Mucosa of descending colon (tissue), 3 donors: ENCODE measurements around the gene ACAD8. TPM values are rescaled to one million over a fixed set of nuclear protein-coding genes. Genes with fewer than 3 reads are reported as not detected.

Experiments used
- ATAC-seq: fragments of 200-7000 bp; cut with Tn5 transposase; one replicate; pipeline ENCODE4 v1.9.1; 2020; ENCODE audit warnings: mild to moderate bottlenecking, moderate library complexity
- DNase-seq, 3 donors: peaks; one replicate each; pipeline ENCODE4 v3.0.0-alpha.2; 2020
- H3K36me3 ChIP-seq: fragments of 200-600 bp; one replicate; pipeline ENCODE4 v1.8.0; 2021; ENCODE audit warnings: low read depth, mild to moderate bottlenecking
- H3K4me1 ChIP-seq: fragments of 200-600 bp; one replicate; pipeline ENCODE4 v1.8.0; 2021; ENCODE audit warnings: low read depth, mild to moderate bottlenecking
- H3K4me3 ChIP-seq: fragments of 200-600 bp; one replicate; pipeline ENCODE4 v1.8.0; 2021; ENCODE audit warnings: mild to moderate bottlenecking
- H3K9me3 ChIP-seq: fragments of 200-600 bp; one replicate; pipeline ENCODE4 v1.8.0; 2021; ENCODE audit warnings: mild to moderate bottlenecking
- CTCF ChIP-seq: fragments of 200-600 bp; IDR thresholded peaks from one replicate; pipeline ENCODE4 v1.8.0; 2022; ENCODE audit warnings: antibody characterized with exemption, mild to moderate bottlenecking
- intact Hi-C, 2 donors: fragments of 100-400 bp; cut with DNase I in 1 of 2; cut with micrococcal nuclease in 1 of 2; formaldehyde crosslinking; loops; one replicate each; pipeline versions ENCODE4 v1.11.0 to v1.11.1; 2022; cut with DNase I, micrococcal nuclease
- total RNA-seq, 3 donors: library from RNA; stranded (reverse); fragmentation: NEBNext Ultra II Directional in 2 of 3; extraction: Animal tissue kit (Norgen Biotek cat#: 25700) in 2 of 3; gene quantifications; one replicate each; pipeline versions ENCODE4 v1.2.1 to v1.2.4, GENCODE V29; 2021 to 2023
- donor health status: DM: no; HTN: no; CAD: no; lungs with moderate emphysema.
- donor health status: DM: no; HTN: no; CAD: no.
- donor health status: DM: no; HTN: yes; CAD: no.

ACAD8 gene
- total RNA-seq, 3 donors from 2014 or later, result 24.4 to 31.1 (median 28.8) TPM

DNA sequence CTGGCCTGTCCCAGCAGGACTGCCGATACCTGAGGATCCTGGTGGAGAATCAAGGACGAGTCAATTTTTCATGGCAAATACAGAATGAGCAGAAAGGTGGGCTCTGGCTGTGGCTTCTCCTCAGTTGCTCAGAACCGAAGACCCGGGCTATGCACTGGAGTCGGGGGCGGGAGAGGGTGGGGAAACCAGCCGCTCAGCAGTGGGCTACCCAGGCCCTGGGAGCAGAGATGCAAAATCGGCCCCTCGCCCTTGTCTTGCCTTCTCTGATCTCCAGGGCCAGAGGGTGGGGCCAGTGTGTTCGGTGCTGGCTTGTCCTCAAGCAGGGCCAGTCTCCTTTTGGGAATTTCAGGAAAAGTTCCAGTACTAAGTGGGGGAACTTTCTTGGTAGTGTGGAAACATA, 60.0 kb downstream of the ACAD8 start:
- ATAC-seq, result no peak
- no peak for TF ChIP-seq CTCF
- intact Hi-C loops, result no loop called here

DNA sequence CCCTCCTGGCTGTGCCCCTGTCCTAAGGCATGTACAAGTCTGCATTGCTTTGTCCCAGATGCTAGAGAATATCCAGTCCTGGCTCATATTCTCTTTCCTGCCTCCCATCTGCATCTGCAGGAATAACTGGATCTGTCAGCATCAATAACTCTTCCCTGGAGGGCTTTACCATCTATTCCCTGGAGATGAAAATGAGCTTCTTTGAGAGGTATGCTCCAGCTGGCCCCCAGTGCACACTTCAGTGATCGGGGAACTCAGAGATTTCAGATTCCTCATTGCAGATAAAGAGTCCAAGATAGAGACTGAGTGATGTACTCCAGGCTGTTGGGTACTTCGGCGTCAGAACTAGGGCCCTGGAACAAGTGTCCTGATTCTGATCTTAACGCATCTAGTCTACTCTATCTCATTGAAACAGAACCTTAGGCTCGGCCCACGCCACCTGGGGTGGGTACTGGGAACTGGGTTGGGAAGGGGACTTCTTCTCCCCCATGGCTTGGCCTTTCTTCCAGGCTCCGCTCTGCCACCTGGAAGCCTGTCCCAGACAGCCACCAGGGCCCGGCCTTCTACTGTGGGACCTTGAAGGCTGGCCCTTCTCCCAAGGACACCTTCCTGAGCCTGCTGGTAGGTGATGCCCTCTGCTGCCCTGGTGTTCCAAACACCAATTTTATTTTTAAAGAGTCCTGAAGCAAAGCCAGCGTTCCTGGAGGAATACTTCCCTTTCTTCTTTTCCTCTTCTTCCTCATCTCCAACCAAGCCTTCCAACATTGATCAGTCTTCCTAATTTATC, 60.6 kb downstream of the ACAD8 start:
- Histone ChIP-seq H3K4me3 (no peak overlapping the region), H3K36me3 (no peaks in the 10 kb centered on the region), H3K9me3 (peaks cover 15% of the 10 kb centered on the region), H3K4me1 (no peaks in the 10 kb centered on the region)
- ATAC-seq, result no peak
- no peak for TF ChIP-seq CTCF
- DNase-seq, result no peak
- intact Hi-C loops, result no loop called here

More for the DNA sequence above, 60.0 kb downstream of the ACAD8 start:
- Histone ChIP-seq H3K4me1 (no peaks in the 10 kb centered on the region), H3K4me3 (no peak overlapping the region), H3K36me3 (no peaks in the 10 kb centered on the region), H3K9me3 (peaks cover 15% of the 10 kb centered on the region)
- DNase-seq, result no peak

Other genes starting within 250 kb of the ACAD8 start
- 10 to 100 TPM in 1 of 3 donors, 1 to 10 TPM in 2; 5.4 to 62.7 (median 5.5) TPM for gene JAM3, start 184.5 kb upstream of the ACAD8 start, total RNA-seq
- gene NCAPD3, start 29.6 kb upstream of the ACAD8 start, total RNA-seq, result 10 to 100 TPM; 12.6 to 19.8 (median 16.6) TPM
- gene VPS26B, start 28.9 kb upstream of the ACAD8 start, total RNA-seq, result 10 to 100 TPM; 38.6 to 50.8 (median 47.5) TPM
- 10 to 100 TPM; 33.5 to 40.2 (median 35.5) TPM for gene THYN1, start 216 bp upstream of the ACAD8 start, total RNA-seq
- gene GLB1L3, start 22.8 kb downstream of the ACAD8 start, total RNA-seq, result under 1 TPM in 1 of 3 donors, not detected in 2; 0.09 TPM
- gene GLB1L2, start 78.4 kb downstream of the ACAD8 start, total RNA-seq, result 10 to 100 TPM; 21.5 to 27.9 (median 26.9) TPM
- gene B3GAT1, start 158.7 kb downstream of the ACAD8 start, total RNA-seq, result under 1 TPM; 0.09 to 0.38 (median 0.22) TPM